DMS53 treated with DMSO at 0.1 percent for 48 hours (cell line): ENCODE results near the gene IGSF11.

ENCODE experiments used
- DNase-seq: peaks from one replicate; lab custom pipeline; 2025; ENCODE audit not compliant: unreplicated experiment; lab: John Stamatoyannopoulos, UW

The IGSF11 gene

DNA sequence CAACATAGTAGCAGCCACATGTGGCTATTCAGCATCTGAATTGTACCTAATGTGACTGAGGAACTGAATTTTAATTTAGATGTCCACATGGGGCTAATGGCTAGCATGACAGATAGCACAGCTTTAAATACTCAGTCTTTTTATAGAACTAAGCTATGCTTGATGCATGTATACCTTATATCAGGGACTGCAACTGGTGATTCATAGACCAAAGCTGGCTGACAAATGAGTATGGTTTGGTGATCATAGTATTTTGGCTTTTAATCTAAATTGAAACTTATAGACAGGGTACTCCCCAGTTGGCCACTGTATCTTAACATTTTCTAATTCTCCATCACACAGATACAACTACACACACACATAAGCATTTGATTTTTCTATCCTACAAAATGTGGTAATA, 83.6 kb downstream of the IGSF11 start:
- DNase-seq = no peak

DNA sequence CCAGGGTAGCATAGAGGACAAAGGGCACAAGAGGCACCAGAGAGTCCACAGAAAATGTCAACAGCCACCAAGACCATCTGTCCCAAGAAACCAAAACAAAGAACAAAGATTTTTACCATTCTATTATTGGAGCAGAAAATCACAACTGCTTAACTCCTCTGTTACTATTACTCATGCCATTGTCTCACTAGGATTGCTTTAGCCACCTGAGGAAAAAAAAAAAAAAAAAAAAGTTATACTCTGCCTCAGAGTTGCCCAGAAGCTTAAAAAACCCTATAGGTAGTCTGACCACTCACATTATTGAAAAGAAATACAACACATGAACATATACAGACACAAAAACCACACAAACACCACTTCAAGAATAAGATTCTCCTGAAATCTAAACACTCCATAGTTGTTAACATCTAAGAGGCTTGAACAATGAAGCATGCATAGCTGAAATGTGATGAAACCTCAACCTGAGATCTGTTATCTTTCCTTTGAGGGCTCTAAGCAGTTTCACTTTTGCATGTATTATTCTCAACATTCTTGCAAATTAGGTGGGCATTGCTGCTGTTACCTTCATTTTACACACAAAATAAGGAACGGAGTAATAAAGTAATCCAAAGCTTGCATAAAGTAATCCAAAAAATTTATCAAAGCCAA, 85.4 kb downstream of the IGSF11 start:
- DNase-seq = no peak

DNA sequence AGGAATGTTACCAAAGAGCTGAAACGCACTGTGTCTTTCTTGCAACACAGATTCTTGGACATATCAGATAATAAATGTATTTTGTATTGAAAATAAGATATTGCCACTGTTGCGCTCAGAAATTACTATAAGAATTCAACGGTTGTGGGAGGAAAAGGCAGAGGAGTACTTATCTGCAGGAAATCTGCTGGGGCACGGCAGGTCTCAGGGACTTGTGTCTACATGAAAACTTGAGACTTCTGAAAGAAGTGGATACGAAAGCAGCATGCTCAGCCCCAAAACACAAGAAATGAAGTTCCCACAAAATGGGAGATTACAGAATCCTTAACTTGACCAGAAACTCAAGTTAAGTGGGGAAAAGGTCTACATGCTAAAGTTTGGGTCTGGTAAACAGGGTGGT, 86.5 kb downstream of the IGSF11 start:
- DNase-seq = no peak

DNA sequence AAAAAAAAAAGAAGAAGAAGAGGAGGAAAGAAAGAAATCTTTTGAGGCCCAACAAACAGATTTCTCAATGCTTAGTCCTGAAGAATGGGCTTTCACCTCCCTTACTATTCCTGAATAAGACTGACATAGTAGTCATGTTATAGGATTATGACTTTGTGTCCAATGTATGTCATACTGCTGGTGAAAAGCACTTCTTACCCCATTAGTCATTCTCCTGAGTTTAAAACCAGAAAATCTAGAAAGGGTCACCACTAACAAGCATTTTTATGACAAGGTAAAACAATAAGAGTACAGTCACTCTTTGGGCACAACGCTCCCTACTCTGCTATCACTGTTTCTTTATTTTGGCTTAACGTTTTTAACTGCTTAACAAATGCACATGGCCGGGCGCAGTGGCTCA, 88.2 kb downstream of the IGSF11 start:
- DNase-seq = no peak

DNA sequence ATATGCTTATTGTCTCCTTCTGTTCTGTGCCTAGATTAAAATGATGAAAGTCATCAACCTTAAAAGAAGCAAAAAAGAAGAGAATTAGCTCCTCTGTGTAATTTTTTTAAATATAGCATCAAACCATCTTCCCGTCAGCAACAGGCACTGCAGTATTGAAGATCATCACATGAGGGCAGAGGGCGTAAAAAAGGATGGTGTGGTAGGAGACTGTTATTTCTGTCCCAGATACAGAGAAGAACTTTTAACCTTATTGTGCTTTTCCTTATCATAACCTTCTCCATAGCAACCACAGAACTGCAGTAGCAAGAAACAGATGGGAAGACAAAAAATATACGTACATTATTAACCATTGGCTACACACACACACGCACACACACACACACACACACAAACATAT, 88.8 kb downstream of the IGSF11 start:
- DNase-seq = no peak

DNA sequence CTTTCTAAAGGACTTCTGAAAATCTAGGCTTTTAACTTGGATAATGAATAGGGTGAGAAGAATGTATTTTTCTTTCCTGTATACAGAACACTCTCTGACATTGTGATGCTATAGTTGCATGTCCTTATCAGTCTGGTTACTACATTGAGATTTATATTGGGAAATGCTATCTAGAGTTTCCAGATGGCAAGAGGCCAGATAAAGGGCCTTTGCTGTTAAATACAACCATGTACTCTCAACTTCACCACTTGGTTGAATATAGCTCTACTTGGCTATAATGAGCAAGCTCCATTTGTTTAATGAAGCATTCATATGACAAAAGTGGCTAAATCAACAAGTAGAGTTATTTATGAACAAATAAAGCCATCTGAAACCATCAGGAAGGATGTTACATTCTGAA, 91.0 kb downstream of the IGSF11 start:
- no peak for DNase-seq

DNA sequence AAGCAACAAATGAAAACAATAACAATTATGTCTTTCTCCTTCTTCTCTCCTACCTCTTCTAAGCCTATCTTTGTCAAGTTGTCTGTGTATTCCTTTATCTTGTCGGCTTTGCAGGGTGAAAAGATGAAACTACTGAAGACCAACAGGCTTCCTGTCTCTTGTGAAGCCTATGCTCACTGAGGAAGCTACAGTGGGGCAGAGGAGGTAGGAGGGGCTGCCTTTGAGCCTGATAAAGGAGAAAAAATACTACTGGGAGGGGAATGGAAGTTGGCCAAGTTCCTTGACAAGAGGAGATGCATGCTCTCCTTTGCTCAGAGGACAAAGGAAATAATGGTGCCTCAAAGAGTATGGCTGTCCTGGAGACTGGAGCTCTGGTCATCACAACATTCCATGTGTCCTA, 92.0 kb downstream of the IGSF11 start:
- DNase-seq = no peak

DNA sequence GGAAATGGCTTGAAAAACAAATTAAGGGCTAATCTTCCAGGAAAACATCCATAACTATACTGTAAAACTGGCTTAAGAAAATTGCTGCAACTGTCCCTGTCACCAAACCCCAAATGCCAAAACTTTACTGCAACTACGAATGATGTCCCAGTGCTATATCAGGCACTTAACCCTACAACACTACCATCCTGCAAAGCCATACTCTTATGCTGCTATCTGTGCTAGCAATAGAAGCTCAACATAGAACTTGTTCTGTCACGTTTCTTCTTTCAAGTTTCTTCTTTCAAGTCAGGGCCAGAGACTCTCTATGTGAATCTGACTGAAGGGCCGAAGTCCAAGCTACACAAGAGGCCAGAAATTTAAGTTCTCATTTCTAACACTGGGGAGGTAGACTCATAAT, 92.5 kb downstream of the IGSF11 start:
- no peak for DNase-seq

DNA sequence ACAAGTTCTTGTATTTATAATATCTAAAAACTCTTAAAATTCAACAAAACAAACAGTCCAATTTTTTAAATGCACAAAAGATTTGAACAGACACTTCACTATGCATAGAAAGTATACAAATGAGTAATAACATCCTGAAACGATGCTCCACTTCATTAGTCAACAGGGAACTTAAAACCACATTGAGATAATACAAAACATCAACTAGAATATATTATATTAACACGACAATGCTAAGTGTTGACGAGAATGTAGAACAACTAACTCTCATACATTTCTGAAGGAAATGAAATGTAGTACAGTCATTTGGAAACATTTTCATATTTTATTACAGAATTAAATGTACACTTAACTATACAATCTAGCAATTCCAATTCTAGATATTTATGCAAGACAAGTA, 93.4 kb downstream of the IGSF11 start:
- DNase-seq = no peak

DNA sequence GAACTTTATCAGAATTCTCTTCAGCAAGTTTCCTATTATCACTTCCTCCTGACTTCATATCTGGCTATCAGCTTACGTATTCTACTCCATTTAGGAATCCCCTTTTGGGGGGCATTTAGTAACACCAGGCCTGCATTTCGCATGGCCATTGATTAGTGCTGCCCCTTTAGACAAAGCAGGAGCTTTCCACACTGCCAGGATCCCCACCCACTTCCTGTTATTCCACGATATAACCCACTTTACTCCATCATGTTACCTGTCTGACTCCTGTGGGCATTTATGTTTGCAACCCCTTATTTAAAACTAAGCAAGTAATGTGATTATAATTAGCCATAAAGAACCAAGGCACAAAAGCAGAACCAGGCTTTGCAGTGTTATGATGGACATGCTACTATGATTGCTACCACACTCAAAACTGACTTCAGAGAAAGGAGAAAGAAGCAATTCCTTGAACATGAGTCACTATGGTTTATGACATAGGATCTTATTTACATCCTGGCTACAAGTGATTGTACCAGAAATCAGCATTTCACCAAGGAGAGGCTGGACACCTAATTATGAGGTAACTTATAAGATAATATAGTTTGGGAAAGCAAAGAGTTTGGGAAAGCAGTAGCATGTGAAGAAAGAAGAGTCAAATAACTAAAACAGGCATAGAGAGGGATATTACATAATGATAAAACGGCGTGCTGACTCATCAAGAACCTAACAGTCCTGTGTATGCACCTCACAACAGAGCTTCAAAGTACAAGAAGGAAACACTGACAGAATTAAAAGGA, 96.3 kb downstream of the IGSF11 start:
- DNase-seq = peak; percentile 13

DNA sequence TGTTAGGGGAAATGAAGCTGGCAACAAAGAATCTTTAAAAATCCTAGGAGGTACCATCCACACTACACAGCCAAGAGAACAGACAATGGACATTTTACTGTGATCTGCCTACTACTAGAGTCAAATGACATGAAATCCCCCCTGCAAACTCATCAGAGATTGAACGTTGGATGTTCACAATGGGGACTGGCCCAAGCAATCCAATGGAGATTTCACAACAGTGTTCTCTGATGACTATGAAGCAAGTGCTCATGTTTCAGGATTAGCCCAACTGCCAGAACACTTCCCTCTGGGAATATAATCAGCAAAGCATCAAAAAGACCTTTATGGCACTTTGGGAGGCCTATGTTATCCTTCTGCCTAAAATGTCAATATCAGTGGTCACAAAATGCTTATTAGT, 97.8 kb downstream of the IGSF11 start:
- DNase-seq = no peak

DNA sequence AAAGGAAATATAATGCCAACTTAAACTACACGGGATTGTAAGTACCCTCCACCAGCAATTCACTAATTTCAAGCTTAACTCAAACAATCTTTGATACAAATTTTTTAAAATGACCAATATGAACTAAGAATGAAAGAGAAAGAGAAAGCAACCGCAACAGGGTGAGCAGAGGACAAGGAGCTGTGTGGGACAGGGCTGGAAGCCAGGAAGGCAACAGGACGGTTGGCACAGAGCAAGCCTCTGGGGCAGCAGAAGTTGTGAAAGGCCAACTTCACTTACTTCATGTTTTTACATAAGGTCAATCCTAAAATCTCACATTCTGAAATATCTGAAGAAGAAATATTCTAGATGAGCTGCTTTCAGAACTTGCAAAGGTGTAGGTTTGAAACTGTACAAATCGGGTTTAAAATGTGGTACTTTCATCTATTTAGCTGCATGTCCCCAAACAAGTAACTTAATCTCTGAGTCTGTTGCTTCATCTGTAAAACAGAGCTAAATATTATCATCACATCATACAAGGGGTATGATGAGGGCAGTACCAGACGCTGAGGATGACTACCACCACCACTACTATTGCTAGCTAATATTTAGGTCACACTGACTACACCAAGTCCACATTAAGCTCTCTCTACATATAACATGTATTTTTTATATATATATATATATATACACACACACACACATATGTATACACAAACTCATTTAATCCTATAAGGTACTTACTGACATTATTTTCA, 101.7 kb downstream of the IGSF11 start:
- DNase-seq = no peak

DNA sequence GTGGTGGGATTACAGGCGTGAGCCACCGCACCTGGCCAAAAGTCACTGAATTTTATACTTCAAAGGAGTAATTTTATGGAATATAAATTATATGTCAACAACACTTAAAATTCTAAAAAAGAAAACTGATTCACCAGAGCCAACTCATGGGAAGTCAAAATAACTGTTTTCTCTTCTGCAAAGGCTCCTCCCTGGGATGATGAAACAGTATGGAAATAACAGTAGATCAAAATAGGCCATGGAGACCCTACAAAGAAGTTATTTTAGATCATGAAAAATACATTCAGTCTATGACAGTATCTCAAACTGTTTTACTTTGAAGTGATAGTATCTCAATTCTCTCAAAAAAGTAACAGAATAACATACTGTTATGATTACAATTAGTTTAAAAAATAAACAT, 102.7 kb downstream of the IGSF11 start:
- no peak for DNase-seq

DNA sequence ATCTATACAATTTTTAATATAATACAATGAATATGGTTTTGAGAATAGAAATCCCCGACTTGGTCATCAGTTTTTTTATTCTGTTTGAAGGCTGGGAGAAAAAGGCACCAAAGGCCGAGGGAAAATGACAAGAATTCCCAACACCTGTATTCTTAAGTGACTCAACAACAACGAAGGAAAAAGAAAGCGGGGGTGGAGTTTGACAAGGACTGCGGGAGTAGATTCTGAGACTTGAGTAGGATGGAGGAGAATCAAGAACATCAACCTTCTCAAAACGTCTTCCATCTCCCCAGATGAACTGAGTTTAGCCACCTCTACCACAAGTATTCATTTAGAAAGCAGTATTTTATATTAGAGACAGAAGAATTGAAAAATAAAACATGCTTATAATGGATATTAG, 107.2 kb downstream of the IGSF11 start:
- DNase-seq = no peak

DNA sequence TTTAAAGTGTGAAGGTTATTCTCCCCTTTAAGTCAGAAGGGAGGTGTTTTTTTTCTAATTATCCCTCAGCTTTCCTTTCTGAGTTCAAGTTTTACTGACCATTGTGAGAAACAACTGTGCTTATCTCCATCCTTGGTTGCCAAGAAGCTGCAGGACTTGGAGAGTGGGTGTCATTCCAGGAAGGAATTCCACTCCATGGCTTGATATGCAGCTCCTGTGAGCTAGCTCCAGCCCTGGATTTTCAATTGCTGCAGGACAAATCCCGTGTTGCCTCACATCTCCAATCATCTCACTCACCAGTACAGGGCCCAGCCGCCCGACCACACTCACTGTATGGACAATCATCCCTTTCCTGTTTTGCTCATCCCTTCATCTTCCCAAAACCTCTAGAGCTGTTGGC, 122.5 kb downstream of the IGSF11 start:
- no peak for DNase-seq

DNA sequence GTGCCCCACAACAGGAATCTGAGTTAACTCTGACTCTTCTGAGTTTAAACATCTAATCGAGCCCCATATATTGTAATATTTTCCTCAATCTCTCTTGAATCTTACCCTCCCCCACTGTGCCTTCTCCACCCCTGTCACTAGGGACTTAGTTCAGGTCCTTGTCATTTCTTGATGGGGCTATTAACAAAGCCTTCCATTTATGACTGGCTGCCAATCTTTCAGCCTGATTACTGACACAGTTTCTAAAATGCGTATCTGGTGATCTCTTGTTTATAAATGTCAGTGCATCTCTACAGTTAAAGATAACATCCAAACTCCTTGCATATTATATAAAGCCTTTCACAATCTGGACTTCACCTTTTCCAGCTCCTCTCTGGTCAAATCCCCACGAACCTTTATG, 124.3 kb downstream of the IGSF11 start:
- DNase-seq = no peak

DNA sequence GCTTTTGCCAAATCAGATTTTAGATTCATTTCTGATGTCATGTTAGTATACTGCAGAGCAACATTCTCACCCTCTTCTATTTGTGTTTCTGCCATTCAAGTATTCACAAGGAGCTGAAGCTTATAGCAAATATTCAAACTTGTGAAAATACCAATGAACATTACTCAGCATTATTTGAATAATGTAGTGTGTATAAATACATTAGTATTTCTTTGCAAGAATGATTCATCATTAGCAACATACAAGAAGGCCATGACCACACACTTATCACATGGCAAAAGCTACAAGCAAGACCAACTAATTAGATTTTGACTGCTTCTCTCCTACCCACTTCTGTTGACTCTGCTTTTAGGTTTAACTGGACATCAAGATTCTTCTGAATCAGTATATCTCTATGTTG, 124.9 kb downstream of the IGSF11 start:
- DNase-seq = no peak

DNA sequence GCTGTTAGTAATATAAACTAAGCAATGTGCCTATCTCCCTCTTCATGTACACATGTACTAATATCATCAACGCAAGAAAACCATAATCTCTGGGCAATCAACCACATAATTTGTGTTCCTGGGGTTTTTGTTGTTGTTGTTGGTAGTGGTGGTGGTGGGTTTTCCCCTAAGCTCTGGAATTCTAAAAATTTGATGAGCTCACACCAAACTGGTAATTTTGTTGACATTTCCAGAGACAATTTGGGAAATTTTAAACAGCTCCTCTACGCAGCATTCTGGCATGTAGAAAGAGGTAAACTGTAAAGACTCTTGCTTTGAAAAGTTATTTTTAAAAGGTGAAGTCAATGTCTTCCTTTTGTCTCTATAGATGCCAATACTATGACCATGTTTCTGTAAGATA, 126.7 kb downstream of the IGSF11 start:
- DNase-seq = no peak

DNA sequence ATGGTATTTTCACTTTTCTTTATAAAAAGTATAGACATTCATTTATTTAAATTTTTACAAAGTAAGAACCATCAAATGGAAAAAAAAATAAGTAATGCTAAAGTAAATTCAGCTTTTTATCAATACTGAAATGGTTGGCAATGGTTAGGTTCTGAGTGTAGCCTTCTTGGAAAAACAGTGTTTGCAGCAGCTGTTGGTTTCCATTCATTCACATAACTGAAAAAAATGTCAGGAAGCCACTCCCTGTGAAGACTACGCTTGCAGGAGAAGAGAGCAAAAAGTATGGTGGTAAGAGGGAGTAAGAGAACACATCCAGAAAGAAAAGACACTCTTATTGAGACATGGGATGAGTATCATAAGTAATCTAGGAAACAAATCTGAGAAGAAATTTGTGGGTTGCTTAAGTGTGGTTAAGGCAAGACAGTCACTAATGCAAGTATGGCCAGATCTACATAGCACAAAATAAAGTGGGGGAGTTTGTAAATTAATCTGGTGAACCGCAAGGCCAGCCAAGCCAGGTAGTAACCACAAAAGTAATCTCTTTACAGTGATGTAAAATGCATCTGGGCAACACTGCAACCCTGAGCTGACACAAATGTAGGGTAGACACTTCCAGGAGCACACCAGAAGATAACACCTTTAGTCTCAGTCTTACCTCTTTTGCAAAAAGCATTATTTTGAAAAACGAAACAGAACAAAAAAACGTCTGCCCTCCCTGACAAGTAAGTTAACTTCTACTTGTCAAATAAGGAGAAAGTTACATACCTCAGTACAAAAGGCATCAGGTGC, 133.7 kb downstream of the IGSF11 start:
- DNase-seq = no peak

DNA sequence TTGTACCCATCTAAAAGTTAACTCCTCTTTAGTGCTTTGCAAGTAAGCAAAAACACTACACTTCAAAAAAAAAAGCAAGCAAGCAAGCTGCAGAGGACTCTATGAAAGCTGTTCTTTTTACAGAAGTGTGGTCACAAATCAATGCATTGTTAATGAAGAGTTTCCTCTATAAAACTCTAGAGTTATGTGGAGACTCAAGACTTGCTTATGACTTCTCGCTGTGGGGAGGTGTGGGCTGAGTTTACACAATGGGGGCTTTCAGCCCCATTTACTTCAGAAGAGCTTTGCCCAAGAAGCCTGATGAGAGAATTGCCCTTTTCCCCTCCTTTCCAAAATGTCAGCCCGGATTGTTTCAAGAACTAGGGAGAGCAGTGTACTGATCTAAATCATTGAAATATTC, 144.4 kb downstream of the IGSF11 start:
- DNase-seq = no peak

DNA sequence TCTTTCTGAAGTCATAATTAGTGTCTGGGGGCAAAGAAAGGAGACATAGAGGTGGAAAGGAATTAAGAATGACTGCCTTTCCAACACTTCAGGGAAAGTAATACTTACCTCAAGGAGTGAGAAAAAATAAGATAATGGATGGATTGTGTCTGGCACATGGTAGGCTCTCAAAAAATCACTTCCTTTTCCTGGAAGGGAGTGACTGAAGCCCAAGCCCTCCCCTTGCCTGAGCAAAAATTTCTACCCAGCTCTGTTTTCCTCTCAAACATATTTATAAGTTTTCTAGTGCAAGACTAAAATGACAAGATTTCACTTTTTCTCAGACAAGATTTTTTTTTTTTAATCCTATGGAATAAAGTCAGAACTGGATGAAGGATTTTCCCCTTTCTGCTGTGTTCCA, 145.0 kb downstream of the IGSF11 start:
- no peak for DNase-seq

DNA sequence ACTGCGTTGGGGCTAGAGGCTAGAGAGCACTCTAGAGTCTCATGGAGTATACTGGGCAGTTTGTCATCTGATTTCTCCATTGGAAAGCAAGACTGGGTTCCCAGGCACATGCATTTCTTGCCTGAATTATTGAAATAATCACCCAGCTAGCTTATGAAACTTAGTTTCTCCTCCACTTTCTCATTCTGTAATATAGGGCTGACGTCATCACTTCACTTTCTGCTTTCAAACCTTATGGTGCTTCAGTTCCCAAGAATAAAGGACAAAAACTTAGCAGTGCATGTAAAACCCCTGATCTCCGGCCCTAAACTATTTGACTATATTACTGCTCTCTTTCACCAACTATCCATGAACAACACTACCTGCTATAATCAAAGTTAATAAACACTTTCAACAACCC, 147.9 kb downstream of the IGSF11 start:
- DNase-seq = no peak
